Measurements from ENCODE around the gene CAMKMT. TPM values are rescaled to one million over a fixed set of nuclear protein-coding genes. Genes with fewer than 3 reads are reported as not detected.

Gene CAMKMT
- total RNA-seq, 1 donor from 2014 or later = 7.6 TPM

DNA sequence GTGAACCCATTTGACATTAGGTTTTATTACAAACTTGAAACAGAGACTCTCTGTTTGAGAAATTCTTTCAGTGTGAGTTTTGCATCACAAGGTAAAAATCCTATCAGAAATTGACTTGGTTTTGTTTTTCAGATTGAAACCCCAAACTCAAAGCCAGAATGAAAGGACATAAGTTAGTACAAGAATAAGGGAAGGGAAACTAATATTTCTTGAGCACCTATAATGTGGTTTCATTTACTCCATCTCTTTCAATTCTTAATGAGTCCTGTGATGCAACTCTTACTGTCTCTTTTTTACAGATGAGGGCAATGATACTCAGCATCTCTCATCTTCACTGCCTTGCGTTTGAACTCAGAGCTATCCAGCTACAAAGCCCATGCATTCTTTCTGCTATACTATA lies 369.8 kb downstream of the CAMKMT start:
- no peak for DNase-seq (ENCODE audit: low read depth, low spot score)

DNA sequence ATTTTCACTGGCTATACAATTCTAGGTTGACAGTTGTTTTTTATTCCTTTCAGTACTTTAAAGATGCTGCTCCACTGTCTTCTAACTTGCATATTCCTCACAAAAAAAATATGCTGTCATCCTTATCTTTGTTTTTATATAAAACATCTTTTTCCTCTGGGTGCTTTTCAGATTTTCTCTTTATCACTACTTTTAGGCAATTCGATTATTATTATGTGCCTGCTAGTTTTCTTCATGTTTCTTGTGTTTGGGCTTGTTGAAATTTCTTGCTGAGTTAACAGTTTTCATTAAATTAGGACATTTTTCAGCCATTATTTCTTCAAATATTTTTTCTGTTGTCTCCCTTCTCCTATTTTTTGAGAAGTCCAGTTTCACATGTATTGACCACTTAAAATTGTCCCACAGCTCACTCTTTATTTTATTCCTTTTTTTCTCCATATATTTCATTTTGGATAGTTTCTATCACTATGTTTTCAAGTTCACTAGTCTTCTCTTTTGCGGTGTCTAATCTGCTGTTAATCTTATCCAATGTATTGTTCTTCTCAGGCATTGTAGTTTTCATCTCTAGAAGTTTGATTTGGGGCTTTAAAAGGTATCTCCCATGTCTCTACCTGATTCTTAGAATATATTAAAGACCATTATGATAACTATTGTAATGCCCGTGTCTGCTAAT lies 374.7 kb downstream of the CAMKMT start:
- DNase-seq (ENCODE audit: low read depth, low spot score) = no peak

DNA sequence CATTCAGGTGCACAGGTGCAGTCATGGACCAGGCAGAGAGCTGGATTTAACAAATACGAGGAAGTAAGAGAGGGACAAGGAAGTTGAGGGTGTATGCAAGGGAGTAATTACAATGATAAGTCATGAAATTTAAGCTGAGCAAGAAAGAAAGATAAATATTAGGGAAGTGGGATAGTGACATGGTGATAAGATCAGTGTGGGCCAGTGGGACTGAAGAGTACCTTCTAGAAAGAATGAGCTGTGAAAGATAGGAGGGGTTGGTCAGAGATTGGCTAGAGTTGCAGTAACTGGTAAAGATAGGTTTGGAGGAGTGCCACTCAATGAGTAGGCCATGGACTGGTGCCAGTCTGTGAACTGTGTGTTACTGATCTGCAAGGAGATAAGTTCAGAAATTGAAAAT lies 378.9 kb downstream of the CAMKMT start:
- no peak for DNase-seq (ENCODE audit: low read depth, low spot score)

- no peak for DNase-seq (ENCODE audit: low read depth, low spot score)
Observed at GRCh38 chr2:44741507-44741906, 379.8 kb downstream of the CAMKMT start.

DNA sequence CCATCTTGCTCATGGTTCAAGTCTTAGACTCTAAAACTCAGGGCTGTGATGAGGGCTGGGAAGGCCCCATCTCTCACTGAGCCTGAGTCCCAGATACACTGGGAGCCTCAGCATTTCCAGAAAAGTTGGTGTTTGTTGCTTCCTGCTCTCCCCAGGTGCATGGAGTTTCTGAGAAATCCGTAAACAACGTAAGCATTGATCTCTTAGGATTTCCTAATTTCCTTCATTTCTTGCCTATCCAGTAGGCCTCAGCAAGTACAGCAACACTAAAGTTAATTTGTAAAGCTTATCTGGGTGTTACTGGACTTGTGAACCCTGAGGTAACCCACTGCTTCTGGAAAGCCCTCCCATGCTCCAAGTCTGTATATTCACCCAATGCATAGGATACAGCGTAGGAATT lies 380.3 kb downstream of the CAMKMT start:
- DNase-seq (ENCODE audit: low read depth, low spot score) = no peak

DNA sequence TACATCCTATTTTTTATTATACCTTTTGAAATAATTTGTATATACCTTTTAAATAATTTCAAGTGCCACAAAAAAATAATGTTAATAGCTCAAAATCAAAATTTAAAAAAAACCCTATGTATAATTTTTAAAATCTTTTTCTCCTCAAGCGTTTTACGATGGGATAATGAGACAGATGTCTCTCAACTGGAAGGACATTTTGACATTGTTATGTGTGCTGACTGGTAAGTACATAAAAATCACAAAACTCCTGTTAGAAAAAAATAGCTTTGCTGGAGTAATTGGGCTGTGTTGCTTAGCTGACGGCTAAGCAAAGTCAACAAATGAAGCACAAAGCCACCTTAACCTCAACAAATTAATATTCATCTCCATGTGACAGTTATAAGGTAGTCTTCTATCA lies 381.7 kb downstream of the CAMKMT start:
- no peak for DNase-seq (ENCODE audit: low read depth, low spot score)

DNA sequence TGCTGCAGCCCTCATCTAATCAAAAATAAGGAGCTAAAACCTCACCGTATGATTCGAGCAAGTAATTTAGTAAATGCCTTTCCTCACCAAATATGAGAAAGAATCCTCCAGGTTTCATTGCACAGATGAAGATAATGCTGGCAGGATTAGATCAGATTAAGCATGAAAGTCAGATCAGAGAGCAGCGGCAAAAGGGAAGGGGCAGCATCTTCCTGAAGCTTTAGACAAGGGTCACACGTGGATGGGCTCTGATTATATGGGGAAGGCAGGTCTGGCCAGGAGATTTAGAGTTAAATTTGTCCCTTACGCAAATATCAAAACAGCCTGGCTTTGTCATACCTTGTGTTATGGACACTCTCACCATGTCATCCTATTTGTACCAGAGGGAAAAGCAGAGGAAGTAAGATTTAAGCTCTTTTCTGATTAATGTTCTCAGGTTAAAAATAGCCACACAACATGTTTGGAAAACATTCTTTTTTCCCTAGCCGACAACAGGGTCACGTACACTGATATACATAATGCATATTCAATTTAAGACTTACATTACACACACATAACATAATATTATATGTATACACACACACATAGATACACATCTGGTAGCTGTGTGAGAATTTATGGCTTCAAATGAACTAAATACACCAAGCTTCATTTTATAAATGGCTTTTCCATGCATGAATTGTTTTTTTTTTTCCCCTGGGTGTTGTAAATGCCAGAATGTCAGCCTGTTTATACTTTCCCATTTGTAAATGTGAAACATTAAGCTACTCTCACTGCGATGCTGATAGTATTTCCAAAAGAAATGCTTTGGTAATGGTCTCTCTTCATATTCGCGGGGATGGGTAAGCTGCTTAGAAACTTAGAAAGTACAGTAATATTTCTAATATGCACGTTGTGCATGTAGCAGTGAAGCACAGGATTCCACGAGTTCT lies 383.5 kb downstream of the CAMKMT start:
- DNase-seq (ENCODE audit: low read depth, low spot score) = no peak

DNA sequence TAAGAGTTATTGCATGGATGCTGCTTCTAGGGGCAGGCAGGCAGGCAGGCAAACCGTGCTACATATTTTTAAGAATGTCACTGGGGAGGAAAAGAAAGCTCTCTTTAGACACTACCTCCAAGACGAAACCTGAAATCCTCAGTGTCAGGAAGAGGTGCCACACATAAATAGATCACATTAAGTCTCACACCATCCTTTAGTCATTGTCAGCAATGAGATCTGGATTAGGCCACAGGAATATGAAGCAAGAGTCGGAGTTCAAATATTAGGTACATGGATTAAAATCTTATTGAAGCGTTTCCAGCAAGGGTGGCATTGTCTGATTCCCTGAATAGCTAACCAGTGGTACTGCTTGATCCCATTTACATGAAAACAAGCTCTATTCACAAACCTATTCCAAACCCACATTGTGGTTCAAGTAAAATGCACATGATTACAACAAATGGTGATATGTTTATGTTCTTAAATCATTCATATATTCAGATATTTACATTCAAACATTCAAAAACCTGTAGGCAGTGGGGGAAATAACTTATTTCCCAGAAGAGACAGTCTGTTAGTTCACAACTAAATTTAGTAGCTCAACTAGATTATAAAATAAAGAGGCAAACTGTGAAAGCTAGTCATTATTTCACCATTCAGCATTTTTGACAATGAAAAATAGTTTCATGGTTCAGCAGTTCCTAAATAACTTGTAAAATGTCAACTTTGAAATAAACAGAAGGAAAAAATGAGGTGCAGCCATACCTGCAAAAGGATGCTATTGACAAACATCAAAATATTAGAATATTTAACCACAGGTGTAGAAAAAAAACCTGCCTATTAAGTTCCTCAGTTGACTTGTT lies 384.4 kb downstream of the CAMKMT start:
- no peak for DNase-seq (ENCODE audit: low read depth, low spot score)

GRCh38 chr2:44746856-44747615 lies 385.3 kb downstream of the CAMKMT start:
- no peak for DNase-seq (ENCODE audit: low read depth, low spot score)

DNA sequence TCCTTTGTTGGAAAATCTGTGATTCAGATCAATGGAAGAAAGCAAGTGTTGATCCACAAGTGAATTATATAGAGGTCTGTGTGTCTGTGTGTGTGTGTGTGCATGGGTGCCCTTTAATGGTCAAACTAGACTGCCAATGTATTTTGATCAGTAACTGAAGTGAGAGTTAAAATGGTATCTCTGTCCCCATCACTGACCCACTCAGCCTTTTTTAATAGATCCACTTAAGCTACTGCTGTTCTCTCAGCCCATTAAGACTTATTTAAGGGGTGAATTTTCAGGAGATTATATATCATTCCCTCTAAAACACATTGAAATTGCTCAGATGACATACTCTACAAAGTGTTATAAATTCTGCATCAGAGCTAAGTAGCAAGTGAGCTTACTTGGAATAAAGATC lies 386.0 kb downstream of the CAMKMT start:
- no peak for DNase-seq (ENCODE audit: low read depth, low spot score)

- DNase-seq (ENCODE audit: low read depth, low spot score) = no peak
Observed at GRCh38 chr2:44751754-44752479, 390.2 kb downstream of the CAMKMT start.

- no peak for DNase-seq (ENCODE audit: low read depth, low spot score)
Observed at GRCh38 chr2:44752761-44753160, 391.0 kb downstream of the CAMKMT start.

DNA sequence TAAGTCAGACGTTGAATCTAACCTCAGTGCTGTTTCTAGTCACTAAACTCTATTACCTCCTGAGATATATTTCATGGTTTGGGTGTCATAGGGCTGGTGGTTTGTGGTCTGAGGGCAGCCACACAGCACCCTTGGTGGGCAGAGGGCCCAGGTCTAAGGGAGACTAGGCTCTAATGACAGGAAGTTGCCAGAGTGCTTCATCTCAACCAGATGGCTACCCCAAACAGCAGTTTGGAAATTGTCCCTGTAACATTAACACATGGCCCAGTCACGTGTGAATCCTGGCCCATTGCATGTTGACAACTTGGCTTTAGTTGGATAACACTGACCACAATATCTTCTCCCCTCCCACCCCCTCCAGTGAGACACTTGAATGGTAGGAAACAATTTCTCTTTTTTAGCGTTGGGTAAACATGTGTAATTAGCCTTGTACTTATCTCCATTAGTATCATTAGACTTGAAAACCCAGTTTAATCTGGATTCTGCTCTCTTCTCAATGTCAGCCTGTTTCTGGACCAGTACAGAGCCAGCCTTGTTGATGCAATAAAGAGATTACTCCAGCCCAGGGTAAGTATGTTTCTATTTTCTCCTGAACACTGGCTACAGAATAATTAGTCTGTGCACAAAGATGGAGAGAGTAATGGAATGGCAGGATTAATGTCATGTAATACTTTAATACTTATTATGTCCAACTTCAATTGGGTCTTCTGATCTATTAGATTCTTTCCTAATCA lies 392.0 kb downstream of the CAMKMT start:
- DNase-seq (ENCODE audit: low read depth, low spot score) = no peak

DNA sequence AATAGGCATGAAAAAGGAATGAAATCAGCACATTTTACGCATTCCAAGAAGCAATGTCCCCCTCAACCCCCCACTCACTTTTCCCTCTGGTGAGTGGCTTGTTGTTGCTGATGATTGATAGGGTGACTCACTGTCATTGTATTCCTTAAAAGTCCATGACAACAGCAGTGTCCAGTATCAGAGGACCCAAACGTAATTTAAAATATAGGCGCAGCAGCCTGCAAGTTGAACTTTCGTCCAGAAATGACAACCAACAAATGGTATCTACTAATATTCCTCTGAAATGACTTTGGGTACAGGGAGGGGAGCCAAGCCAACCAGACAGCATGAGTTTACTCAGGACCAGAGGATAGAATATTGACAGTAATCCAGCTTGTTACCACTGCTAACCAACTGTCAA lies 396.8 kb downstream of the CAMKMT start:
- no peak for DNase-seq (ENCODE audit: low read depth, low spot score)

- no peak for DNase-seq (ENCODE audit: low read depth, low spot score)
Observed at GRCh38 chr2:44759823-44760222, 398.1 kb downstream of the CAMKMT start.

- DNase-seq (ENCODE audit: low read depth, low spot score) = no peak
Observed at GRCh38 chr2:44763275-44763782, 401.6 kb downstream of the CAMKMT start.

GRCh38 chr2:44766220-44766619 lies 404.5 kb downstream of the CAMKMT start:
- no peak for DNase-seq (ENCODE audit: low read depth, low spot score)

GRCh38 chr2:44766777-44767176 lies 405.0 kb downstream of the CAMKMT start:
- DNase-seq (ENCODE audit: low read depth, low spot score) = no peak

DNA sequence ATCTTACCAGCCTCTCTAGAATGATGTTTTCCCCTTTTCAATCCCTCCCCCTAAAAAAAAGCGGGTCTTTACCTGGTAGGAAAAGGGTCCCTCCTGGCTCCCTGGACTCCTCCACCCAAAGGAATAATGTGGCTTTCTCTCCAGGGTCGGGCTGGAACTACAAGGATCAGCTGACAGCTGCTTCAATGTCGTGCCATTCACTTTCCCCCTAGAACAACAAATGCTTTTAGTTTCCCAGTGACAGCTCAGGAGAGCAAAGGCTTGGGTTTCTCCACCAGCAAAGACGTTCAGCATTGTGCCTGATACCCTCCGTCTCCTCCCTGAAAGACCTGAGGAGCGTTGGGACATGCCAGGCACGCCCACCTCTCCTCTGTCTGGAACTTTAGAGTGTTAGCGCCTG lies 405.9 kb downstream of the CAMKMT start:
- no peak for DNase-seq (ENCODE audit: low read depth, low spot score)
